NCI-H524 treated with DMSO at 0.1 percent for 48 hours (cell line): ENCODE results near the gene CSH2.

Experiments
- DNase-seq: peaks from one replicate; lab custom pipeline; 2025; lab: John Stamatoyannopoulos, UW

The CSH2 gene

GRCh38 chr17:63834431-63835166, 38.9 kb downstream of the CSH2 start:
- DNase-seq, result peak; percentile 68

- no peak for DNase-seq
Observed at GRCh38 chr17:63833741-63834373, 39.6 kb downstream of the CSH2 start.

GRCh38 chr17:63833026-63833740, 40.3 kb downstream of the CSH2 start:
- no peak for DNase-seq

GRCh38 chr17:63832455-63832854, 41.0 kb downstream of the CSH2 start:
- DNase-seq, result no peak

- DNase-seq, result no peak
Observed at GRCh38 chr17:63832014-63832413, 41.5 kb downstream of the CSH2 start.

GRCh38 chr17:63831505-63831904, 42.0 kb downstream of the CSH2 start:
- DNase-seq, result no peak

GRCh38 chr17:63830904-63831491, 42.5 kb downstream of the CSH2 start:
- DNase-seq, result no peak

- no peak for DNase-seq
Observed at GRCh38 chr17:63830278-63830677, 43.2 kb downstream of the CSH2 start.

- DNase-seq, result no peak
Observed at GRCh38 chr17:63828936-63829335, 44.5 kb downstream of the CSH2 start.

- DNase-seq, result no peak
Observed at GRCh38 chr17:63827801-63828221, 45.7 kb downstream of the CSH2 start.

- peak; percentile 84 for DNase-seq
Observed at GRCh38 chr17:63827002-63827800, 46.3 kb downstream of the CSH2 start, which contains the start of the genes FTSJ3 and PSMC5. Gene FTSJ3 (minus strand): TSS chr17:63827663. CDS start chr17:63826902, 761 bp downstream. Gene PSMC5 (plus strand): TSS chr17:63827431. CDS start chr17:63827491, 60 bp downstream.

- no peak for DNase-seq
Observed at GRCh38 chr17:63826468-63827001, 46.9 kb downstream of the CSH2 start.

GRCh38 chr17:63824362-63824761, 49.1 kb downstream of the CSH2 start:
- DNase-seq, result no peak

GRCh38 chr17:63823659-63824331, 49.7 kb downstream of the CSH2 start:
- DNase-seq, result no peak

GRCh38 chr17:63822537-63822936, 50.9 kb downstream of the CSH2 start:
- no peak for DNase-seq
